GM23338 (cell line): ENCODE measurements around the gene AATF. TPM values are rescaled to one million over a fixed set of nuclear protein-coding genes. Genes with fewer than 3 reads are reported as not detected.

ENCODE experiments used
- ATAC-seq: fragments of 200-7000 bp; cut with Tn5 transposase; 3 replicates; pipeline ENCODE4 v1.9.1; 2020
- DNase-seq: peaks from one replicate; pipeline ENCODE4 v3.0.0-alpha.2; 2015; ENCODE audit warnings: low spot score
- H2AFZ ChIP-seq: fragments of 200-600 bp; sonication (generic); 2 replicates; pipeline ENCODE4 v1.8.0; 2016; ENCODE audit warnings: antibody characterized with exemption, mild to moderate bottlenecking, moderate library complexity
- H3F3A ChIP-seq: fragments of 200-600 bp; sonication (generic); replicated peaks from 2 replicates; pipeline ENCODE4 v1.8.0; 2017; ENCODE audit warnings: antibody characterized with exemption, mixed run types, low read depth
- H3K27ac ChIP-seq: fragments of 200-600 bp; sonication (generic); 2 replicates; pipeline ENCODE4 v1.6.1; 2016; ENCODE audit warnings: low read depth
- H3K27me3 ChIP-seq: fragments of 200-600 bp; sonication (generic); 2 replicates; pipeline ENCODE4 v1.8.0; 2016; ENCODE audit warnings: mild to moderate bottlenecking, mixed run types, moderate library complexity; ENCODE audit not compliant: insufficient read depth
- H3K36me3 ChIP-seq: fragments of 200-600 bp; sonication (generic); 2 replicates; pipeline ENCODE4 v1.8.0; 2016; ENCODE audit warnings: mild to moderate bottlenecking; ENCODE audit not compliant: insufficient read depth
- H3K4me1 ChIP-seq: fragments of 200-600 bp; sonication (generic); 2 replicates; pipeline ENCODE4 v1.8.0; 2016; ENCODE audit warnings: mild to moderate bottlenecking, moderate library complexity; ENCODE audit not compliant: insufficient read depth
- H3K4me2 ChIP-seq: fragments of 200-600 bp; sonication (generic); 2 replicates; pipeline ENCODE4 v1.7.1; 2017; ENCODE audit warnings: mixed run types
- H3K4me3 ChIP-seq: fragments of 200-600 bp; sonication (generic); 2 replicates; pipeline ENCODE4 v1.6.1; 2016; ENCODE audit warnings: mixed run types
- H3K79me2 ChIP-seq: fragments of 200-600 bp; sonication (generic); replicated peaks from 2 replicates; pipeline ENCODE4 v1.8.0; 2017; ENCODE audit warnings: mild to moderate bottlenecking; ENCODE audit not compliant: insufficient read depth
- H3K9me2 ChIP-seq: fragments of 200-600 bp; sonication (generic); 2 replicates; pipeline ENCODE4 v1.8.0; 2017; ENCODE audit not compliant: insufficient read depth
- H4K20me1 ChIP-seq: fragments of 200-600 bp; sonication (generic); replicated peaks from 2 replicates; pipeline ENCODE4 v1.8.0; 2017; ENCODE audit warnings: mild to moderate bottlenecking; ENCODE audit not compliant: insufficient read depth
- H3K27ac Mint-ChIP-seq: 2 replicates; pipeline ENCODE4 v1.8.0; 2020; ENCODE audit warnings: inconsistent platforms, mild to moderate bottlenecking, moderate library complexity, mixed read lengths
- H3K27me3 Mint-ChIP-seq: 3 replicates; pipeline ENCODE4 v1.8.0; 2022; ENCODE audit warnings: low read depth, mild to moderate bottlenecking, moderate library complexity, mixed read lengths, inconsistent platforms; ENCODE audit not compliant: insufficient read depth, poor library complexity
- H3K36me3 Mint-ChIP-seq: 3 replicates; pipeline ENCODE4 v1.8.0; 2021; ENCODE audit warnings: low read depth, mild to moderate bottlenecking, inconsistent platforms, moderate library complexity, mixed read lengths
- H3K4me1 Mint-ChIP-seq: 3 replicates; pipeline ENCODE4 v1.8.0; 2020; ENCODE audit warnings: mild to moderate bottlenecking, inconsistent platforms, mixed read lengths
- H3K4me3 Mint-ChIP-seq: 3 replicates; pipeline ENCODE4 v1.8.0; 2021; ENCODE audit warnings: moderate library complexity, mild to moderate bottlenecking, inconsistent platforms, mixed read lengths
- H3K9me3 Mint-ChIP-seq: 3 replicates; pipeline ENCODE4 v1.8.0; 2020; ENCODE audit warnings: moderate library complexity, mild to moderate bottlenecking, inconsistent platforms, mixed read lengths
- CREB1 ChIP-seq: fragments of 250-450 bp; sonication (Bioruptor Pico); IDR thresholded peaks from 2 replicates; pipeline ENCODE4 v1.5.0; 2020; ENCODE audit warnings: low read depth, mild to moderate bottlenecking, moderate library complexity
- EZH2phosphoT487 ChIP-seq: fragments of 200-600 bp; sonication (generic); IDR thresholded peaks from one replicate; pipeline ENCODE4 v1.8.1; 2018; ENCODE audit warnings: antibody characterized with exemption; ENCODE audit not compliant: unreplicated experiment
- NANOG ChIP-seq: IDR thresholded peaks from 2 replicates; pipeline ENCODE4 v1.6.1; 2016; ENCODE audit warnings: antibody characterized with exemption, borderline replicate concordance
- STAT1 ChIP-seq: IDR thresholded peaks from one replicate; pipeline ENCODE4 v1.6.1; 2016; ENCODE audit warnings: antibody characterized with exemption; ENCODE audit not compliant: unreplicated experiment
- ZNF114 ChIP-seq: fragments of 250-450 bp; sonication (Bioruptor Pico); IDR thresholded peaks from 2 replicates; pipeline ENCODE4 v1.5.0; 2020; ENCODE audit warnings: mild to moderate bottlenecking, moderate library complexity
- polyA plus RNA-seq: library from polyadenylated mRNA; unstranded; fragments of >200 nt; fragmentation: Nextera tagmentation; extraction: Ambion mirVana; gene quantifications from 2 replicates; pipeline ENCODE4 v1.2.1, GENCODE V29; 2016
- total RNA-seq: library from RNA; depleted of rRNA; stranded (reverse); fragments of >200 nt; shearing (Covaris generic); gene quantifications from 2 replicates; pipeline ENCODE4 v1.2.3, GENCODE V29; 2014
- TF ChIP-seq, protein P1 (sequence below): fragments of 250-450 bp; sonication (Bioruptor Pico); IDR thresholded peaks from 2 replicates; pipeline ENCODE4 v1.5.0; 2020; ENCODE audit warnings: mild to moderate bottlenecking, moderate library complexity

AATF gene
- total and polyA plus RNA-seq, 2 experiments from 2014 or later, result 40.2 to 71.2 TPM

DNA sequence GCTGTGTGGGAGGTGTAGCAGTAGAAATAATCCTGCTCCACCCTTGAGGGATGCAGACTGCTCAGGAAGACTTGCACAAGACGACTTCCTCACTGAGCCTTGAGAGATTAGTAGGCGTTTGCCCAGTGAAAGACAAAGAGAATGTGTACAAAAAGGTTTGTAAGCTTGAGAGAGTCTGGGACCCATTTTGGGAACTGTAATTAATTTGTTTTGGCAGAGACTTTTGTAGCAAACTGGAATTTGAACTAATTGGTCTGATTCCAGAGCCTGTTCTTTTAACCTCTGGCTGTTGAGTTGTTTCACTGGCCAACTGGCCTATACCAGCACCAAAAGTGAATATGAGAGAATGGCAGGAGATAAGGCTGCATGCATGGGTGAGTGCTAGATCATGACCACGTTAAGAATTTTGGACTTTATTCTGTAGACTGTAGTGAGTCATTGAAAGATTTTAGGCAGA lies 75.5 kb downstream of the AATF start (continued):
- TF ChIP-seq, protein P1, sequence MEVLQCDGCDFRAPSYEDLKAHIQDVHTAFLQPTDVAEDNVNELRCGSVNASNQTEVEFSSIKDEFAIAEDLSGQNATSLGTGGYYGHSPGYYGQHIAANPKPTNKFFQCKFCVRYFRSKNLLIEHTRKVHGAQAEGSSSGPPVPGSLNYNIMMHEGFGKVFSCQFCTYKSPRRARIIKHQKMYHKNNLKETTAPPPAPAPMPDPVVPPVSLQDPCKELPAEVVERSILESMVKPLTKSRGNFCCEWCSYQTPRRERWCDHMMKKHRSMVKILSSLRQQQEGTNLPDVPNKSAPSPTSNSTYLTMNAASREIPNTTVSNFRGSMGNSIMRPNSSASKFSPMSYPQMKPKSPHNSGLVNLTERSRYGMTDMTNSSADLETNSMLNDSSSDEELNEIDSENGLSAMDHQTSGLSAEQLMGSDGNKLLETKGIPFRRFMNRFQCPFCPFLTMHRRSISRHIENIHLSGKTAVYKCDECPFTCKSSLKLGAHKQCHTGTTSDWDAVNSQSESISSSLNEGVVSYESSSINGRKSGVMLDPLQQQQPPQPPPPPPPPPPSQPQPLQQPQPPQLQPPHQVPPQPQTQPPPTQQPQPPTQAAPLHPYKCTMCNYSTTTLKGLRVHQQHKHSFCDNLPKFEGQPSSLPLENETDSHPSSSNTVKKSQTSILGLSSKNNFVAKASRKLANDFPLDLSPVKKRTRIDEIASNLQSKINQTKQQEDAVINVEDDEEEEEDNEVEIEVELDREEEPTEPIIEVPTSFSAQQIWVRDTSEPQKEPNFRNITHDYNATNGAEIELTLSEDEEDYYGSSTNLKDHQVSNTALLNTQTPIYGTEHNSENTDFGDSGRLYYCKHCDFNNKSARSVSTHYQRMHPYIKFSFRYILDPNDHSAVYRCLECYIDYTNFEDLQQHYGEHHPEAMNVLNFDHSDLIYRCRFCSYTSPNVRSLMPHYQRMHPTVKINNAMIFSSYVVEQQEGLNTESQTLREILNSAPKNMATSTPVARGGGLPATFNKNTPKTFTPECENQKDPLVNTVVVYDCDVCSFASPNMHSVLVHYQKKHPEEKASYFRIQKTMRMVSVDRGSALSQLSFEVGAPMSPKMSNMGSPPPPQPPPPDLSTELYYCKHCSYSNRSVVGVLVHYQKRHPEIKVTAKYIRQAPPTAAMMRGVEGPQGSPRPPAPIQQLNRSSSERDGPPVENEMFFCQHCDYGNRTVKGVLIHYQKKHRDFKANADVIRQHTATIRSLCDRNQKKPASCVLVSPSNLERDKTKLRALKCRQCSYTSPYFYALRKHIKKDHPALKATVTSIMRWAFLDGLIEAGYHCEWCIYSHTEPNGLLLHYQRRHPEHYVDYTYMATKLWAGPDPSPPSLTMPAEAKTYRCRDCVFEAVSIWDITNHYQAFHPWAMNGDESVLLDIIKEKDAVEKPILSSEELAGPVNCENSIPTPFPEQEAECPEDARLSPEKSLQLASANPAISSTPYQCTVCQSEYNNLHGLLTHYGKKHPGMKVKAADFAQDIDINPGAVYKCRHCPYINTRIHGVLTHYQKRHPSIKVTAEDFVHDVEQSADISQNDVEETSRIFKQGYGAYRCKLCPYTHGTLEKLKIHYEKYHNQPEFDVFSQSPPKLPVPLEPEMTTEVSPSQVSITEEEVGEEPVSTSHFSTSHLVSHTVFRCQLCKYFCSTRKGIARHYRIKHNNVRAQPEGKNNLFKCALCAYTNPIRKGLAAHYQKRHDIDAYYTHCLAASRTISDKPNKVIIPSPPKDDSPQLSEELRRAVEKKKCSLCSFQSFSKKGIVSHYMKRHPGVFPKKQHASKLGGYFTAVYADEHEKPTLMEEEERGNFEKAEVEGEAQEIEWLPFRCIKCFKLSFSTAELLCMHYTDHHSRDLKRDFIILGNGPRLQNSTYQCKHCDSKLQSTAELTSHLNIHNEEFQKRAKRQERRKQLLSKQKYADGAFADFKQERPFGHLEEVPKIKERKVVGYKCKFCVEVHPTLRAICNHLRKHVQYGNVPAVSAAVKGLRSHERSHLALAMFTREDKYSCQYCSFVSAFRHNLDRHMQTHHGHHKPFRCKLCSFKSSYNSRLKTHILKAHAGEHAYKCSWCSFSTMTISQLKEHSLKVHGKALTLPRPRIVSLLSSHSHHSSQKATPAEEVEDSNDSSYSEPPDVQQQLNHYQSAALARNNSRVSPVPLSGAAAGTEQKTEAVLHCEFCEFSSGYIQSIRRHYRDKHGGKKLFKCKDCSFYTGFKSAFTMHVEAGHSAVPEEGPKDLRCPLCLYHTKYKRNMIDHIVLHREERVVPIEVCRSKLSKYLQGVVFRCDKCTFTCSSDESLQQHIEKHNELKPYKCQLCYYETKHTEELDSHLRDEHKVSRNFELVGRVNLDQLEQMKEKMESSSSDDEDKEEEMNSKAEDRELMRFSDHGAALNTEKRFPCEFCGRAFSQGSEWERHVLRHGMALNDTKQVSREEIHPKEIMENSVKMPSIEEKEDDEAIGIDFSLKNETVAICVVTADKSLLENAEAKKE (CRISPR knock-in tag), result no peak

DNA sequence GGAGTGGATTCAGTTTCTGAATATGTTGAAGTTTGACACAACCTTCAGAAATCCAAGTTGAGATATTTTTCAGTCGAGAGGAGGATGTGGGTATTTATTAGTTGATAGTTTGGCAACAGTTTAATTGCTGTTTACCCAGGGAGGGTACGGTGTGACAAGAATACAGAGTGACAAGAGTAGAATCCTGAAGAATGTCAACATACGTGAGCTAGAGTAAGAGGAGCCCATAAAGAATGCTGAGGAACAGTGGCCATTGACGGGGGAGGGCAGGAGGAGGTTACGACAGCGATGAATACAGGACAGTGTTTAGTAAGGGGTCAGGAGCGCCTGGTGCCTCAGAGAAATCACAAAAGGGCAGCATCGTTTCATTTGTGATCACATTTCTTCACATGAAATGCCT lies 76.5 kb downstream of the AATF start:
- Mint-ChIP-seq H3K27me3 (no peaks in the 10 kb centered on the region), H3K4me3 (no peak overlapping the region), H3K9me3 (no peaks in the 10 kb centered on the region), H3K4me1 (peaks cover 8% of the 10 kb centered on the region), H3K27ac (peak overlapping the region; percentile 4), H3K36me3 (0 out of 3 replicates have a peak, but pooled peaks cover 2% of the 10 kb centered on the region)
- Histone ChIP-seq H3K27ac (peak overlapping the region; percentile 58; the same call in 1 of the 2 replicates), H4K20me1 (no peaks in the 10 kb centered on the region), H3K4me2 (no peak overlapping the region), H3F3A (no peaks in the 10 kb centered on the region), H3K79me2 (no peaks in the 10 kb centered on the region), H3K4me1 (peaks cover 7% of the 10 kb centered on the region; the same call in 1 of the 2 replicates), H3K36me3 (no peaks in the 10 kb centered on the region), H3K9me2 (no peaks in the 10 kb centered on the region), H3K27me3 (no peaks in the 10 kb centered on the region), H2AFZ (no peak overlapping the region), H3K4me3 (no peak overlapping the region)
- DNase-seq, result peak; percentile 31
- ATAC-seq, result peak; percentile 55
- no peak for TF ChIP-seq EZH2phosphoT487
- TF ChIP-seq CREB1 (CRISPR knock-in tag), result no peak
- no peak for TF ChIP-seq STAT1
- no peak for TF ChIP-seq NANOG
- TF ChIP-seq, protein P1 (CRISPR knock-in tag), result no peak
- TF ChIP-seq ZNF114 (CRISPR knock-in tag), result no peak
